Stimulated activated CD4-positive, alpha-beta T cell treated with anti-CD3 and anti-CD28 coated beads, Interleukin-4, amount 100 ng/mL, for 24 hours (primary cell): ENCODE measurements around the gene RNU7-1.

Experiments
- DNase-seq: peaks from one replicate; pipeline ENCODE4 v3.0.0-alpha.2; 2020

RNU7-1 gene

GRCh38 chr12:6966351-6966750 lies 22.7 kb downstream of the RNU7-1 start:
- no peak for DNase-seq

DNA sequence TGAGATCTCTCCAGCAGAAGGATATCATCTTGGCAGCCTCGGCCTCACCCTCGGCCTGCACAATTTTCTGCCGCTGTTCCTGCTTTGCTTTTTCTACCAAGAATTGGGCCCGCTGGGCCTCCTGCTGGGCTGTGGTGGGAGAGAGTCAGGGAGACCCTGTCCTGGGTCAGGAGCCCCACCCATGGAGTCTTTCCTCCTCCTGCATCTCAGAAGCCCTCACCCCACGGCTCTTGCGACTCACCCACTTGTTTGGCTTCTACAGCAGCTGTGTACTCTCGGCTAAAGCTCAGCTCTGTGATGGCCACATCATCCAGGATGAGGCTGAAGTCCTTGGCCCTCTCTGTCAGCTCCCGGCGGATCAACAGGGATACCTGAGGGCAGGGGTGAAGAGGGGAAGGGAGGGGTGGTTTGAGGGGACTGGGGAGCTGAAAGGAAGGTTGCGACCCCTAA lies 24.1 kb downstream of the RNU7-1 start:
- no peak for DNase-seq

DNA sequence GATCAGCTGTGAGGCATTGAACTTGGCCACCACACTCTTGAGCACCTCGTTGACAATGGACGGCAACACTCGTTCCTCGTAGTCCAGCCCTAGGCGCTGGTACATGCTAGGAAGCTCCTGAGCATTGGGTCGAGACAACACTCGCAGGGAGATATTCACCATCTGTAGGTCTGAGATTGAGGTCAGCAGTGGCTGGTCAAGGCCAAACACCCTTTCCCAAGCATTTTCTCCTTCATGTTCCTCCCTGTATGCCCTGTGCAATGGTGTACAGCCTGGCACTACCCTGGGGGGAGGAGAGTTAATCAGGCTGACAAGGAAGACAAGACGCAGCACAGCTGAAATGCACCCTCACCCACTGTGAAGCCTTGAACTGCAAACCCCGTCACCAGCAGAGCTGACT lies 24.8 kb downstream of the RNU7-1 start:
- DNase-seq = no peak

DNA sequence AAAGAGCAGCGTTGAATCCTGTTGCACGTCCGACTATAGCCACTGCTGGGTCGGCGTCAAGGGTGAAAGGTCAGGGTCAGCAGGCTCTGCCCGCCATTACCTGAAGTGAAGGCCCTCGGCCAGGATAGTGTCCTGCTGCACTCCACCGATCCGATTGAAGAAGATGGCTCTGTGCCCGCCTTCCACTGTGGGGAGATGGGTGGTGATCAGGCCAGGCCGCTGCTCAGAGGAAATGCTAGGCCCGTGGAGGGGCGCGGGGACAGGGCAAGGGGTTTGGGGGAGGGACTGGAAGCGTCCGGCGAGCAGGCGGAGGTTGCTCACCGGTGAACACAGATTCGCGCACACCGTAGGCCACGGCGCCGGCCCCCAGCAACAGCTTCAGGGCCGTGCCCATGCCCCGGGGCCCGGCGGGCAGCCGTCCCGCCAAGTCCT lies 26.5 kb downstream of the RNU7-1 start:
- DNase-seq = no peak

GRCh38 chr12:6974180-6974579 lies 30.6 kb downstream of the RNU7-1 start:
- DNase-seq = no peak

GRCh38 chr12:6975297-6976032 lies 31.8 kb downstream of the RNU7-1 start:
- DNase-seq = no peak

DNA sequence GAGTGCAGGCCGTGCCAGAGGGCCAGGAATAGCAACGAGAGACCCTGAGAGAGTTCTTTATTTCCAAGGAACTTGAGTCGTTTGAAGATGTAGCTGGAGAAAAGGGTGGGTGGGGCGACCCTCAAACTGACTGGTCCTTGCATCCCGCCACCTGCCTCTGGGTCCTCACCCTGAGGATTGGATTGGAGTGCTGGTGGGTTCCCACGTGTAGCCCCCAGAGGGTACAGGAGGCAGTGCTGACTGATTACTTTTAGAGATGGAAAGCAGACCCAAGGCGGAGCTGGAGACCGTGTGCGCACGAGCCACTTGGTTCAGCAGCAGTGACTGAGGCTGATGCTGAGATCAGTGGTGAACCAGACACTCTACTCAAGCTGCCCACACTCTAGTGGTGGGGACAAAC lies 34.0 kb downstream of the RNU7-1 start:
- no peak for DNase-seq

DNA sequence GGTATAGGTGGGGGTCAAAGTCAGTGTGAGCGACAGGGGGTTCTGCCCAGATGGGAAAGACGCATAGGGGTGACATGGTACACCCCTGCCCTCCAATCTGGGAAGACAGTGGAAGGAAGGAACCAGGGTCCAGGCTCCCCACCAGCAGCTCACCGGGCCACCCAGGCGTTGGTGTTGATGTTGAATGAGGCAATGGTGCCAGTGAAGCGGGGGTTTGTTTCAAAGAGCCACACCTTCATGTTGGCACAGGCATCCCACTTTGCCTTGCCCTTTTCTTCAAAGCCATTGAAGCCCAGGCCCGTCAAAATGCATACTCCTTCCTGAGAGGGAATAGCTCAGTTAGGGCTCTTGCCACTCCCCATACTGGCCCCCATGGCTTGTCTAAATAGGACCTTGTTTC lies 34.6 kb downstream of the RNU7-1 start:
- no peak for DNase-seq

DNA sequence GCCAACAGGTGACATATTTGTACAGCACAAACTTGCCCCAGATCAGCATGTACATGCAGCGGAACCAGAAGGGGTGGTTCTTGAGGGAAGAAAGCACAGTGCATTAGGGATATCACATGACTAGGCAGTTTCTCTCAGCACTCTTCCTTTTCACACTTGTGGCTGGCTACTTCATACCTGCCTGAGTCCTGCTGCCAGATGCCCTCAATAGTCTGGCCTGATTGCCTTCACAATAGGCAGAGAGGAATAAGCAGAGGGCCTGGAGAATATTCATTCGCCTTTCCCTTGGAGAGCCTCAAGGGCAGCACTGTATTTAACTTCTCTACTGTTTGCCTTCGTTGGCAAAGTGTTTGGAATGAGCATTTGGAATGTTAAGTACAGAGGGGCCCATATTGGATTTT lies 35.0 kb downstream of the RNU7-1 start:
- DNase-seq = no peak

GRCh38 chr12:6979021-6979420 lies 35.4 kb downstream of the RNU7-1 start:
- DNase-seq = no peak

DNA sequence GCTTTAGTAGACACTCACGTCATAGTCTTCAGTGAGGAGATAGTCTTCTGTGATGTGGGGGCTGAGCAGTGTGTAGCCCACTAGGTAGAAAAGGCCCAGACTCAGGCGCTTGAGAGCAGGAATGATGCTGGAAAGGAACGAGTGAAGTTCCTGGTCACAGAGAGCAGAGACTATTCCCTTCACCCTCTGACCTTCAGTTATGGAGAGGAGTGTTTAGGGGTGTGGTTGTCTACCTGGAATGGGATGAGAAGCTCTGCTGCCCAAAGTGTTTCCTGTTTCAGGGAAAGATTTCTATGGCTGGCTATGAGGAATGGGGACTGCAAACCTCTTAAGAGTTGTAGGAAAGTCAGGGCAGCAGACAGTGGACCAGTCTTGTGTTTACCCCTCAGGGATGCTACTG lies 35.8 kb downstream of the RNU7-1 start:
- DNase-seq = no peak

DNA sequence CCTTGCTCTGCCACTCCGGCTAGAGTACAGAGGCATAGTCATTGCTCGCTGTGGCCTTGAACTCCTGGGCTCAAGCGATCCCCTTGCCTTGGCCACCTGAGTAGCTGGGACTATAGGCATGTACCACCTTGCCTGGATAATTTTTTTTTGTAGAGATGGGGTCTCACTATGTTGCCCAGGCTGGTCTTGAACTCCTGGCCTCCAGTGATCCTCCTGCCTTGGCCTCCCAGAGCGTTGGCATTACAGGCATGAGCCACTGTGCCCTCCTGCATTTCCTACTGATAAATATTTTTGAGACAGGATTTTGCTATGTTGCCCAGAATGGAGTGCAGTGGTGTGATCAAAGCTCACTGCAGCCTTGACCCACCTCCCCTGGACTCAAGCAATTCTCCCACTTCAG lies 36.5 kb downstream of the RNU7-1 start:
- no peak for DNase-seq

- no peak for DNase-seq
Observed at GRCh38 chr12:6980740-6981139, 37.1 kb downstream of the RNU7-1 start.

DNA sequence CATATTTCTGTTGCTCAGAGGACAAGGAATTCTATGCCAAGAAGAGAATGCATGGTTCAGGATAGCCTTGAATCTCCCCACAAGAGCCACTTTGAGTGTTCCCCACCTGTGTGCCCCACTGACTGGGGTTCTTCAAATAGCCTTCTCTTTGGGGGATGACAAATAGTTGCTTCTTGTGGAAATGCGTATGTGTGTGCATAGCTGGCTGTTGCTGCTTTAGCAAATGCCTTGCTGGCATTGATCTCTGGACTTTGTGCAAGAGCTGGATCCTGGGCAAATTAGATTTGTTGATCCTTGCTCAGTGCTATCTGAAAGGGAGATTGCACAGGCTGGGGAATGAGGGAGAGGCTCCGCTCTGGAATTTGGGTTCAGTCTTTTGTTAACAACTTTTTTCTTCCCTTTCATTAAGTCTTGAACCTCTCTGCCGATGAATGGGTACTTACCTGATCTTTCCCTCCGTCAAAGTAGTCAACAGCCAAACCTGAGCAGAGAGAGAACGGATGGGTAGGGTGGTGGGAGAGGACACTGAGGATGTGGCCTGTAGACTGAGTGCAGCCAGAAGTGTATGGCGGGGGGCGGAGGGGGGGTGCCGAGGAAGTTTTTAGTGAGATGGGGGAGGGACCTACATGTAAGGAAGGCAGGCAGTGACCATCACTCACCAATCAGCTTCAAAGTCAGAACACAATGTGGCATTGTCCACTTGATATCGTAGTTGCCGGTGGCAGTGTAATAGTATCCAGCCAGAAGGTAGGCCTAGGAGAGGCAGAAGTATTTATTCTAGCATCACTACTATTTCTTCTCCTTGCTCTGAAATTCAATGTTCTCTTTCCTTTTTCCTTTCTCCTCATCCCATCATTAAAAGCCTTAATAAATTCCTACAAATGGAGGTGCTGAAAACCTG lies 37.8 kb downstream of the RNU7-1 start:
- DNase-seq = no peak

DNA sequence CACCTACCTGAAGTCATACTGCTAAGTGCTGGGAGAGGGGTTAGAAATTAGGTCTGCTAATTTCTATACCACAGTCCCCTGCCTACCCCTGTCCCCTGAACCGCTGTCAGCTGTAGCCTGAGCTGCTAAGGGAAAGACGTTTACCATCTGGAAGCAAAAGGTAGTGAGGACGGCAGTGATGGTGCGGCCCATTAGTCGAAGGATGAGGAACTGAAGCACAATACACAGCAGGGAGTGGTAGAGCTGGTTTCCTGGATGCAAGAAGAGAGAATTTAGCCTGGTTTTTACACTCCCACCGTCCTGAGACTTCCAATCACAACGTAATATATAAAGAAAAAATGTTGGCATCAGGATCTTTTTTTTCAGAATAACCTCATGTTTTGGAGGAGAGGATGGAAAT lies 38.9 kb downstream of the RNU7-1 start:
- no peak for DNase-seq

DNA sequence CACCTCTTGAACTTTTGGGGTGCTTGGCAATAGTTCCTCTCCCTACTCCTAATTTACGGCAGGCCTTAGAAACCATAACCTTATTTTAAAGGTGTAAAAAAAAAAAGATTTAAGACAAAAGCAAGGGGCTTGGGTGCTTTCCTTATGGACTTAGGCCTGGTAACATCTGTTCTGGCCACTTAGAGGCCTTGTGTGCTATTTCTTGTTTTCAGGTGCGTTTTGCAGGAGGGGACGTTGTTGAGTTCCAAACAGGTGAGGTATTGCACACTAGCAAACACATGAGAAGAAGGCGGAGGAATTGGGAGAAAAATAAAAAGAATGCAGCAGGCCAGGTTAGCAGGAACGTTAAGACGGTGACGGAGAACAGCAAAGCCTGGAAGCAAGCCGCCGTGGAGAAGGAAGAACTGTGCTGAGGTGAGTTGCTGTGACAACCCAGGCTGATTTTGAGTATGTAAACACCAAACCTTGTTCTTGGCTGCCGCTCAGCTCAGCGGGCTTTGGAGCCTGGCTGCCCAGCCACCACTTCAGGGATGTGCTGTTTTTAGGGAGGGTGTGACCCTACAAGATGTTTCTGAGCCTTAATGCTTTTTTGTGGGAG lies 44.4 kb downstream of the RNU7-1 start:
- DNase-seq = no peak
